ENCODE results near the gene DNM3.

- no peak for TF ChIP-seq CTCF (IDR thresholded peaks at IDR 0.05; ENCODE audit: insufficient read depth, low read depth, low read length)
- no peak for TF ChIP-seq EZH2 (IDR thresholded peaks at IDR 0.05; ENCODE audit: insufficient read depth, low read length)
Observed at GRCh38 chr1:171934664-171935063, 93.4 kb downstream of the DNM3 start.
